Measurements from ENCODE around the gene SFT2D2. TPM values are rescaled to one million over a fixed set of nuclear protein-coding genes. Genes with fewer than 3 reads are reported as not detected.

Gene SFT2D2
- total RNA-seq, 6 experiments from 2014 or later = 54.7 to 62.2 (median 57.8) TPM

DNA sequence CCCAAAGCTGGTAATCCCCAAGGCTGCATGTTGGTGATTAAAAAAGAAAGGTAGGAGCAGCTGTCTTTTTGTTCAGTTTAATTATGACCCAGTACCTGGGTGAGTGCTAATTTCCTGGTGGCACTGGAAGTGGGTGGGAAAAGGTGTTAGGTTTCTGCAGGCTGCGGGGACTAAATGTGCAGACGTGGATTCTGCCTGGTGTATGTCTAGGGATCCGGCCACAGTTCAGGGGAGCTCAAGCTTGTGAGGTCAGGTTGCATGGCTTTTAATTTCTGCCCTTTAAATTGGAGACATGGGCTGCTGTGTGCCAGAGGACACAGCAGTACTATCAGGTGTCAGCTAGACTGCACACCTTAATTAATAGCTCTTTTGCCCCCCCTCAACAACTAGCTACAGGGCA, 34.6 kb downstream of the SFT2D2 start:
- peaks cover 35% of the 10 kb centered on the region for H3K36me3 Mint-ChIP-seq (ENCODE audit: low read depth)
- peak overlapping the region; percentile 21; the same call in 1 of the 2 replicates for H3K27ac Mint-ChIP-seq
- no peak overlapping the region for H3K4me3 Mint-ChIP-seq
- DNase-seq = no peak
- peaks cover 30% of the 10 kb centered on the region for H3K4me1 Mint-ChIP-seq (ENCODE audit: low read depth)
- H3K27me3 Mint-ChIP-seq (ENCODE audit: insufficient read depth) = no peaks in the 10 kb centered on the region
- TF ChIP-seq, protein P1, sequence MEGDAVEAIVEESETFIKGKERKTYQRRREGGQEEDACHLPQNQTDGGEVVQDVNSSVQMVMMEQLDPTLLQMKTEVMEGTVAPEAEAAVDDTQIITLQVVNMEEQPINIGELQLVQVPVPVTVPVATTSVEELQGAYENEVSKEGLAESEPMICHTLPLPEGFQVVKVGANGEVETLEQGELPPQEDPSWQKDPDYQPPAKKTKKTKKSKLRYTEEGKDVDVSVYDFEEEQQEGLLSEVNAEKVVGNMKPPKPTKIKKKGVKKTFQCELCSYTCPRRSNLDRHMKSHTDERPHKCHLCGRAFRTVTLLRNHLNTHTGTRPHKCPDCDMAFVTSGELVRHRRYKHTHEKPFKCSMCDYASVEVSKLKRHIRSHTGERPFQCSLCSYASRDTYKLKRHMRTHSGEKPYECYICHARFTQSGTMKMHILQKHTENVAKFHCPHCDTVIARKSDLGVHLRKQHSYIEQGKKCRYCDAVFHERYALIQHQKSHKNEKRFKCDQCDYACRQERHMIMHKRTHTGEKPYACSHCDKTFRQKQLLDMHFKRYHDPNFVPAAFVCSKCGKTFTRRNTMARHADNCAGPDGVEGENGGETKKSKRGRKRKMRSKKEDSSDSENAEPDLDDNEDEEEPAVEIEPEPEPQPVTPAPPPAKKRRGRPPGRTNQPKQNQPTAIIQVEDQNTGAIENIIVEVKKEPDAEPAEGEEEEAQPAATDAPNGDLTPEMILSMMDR (IDR thresholded peaks at IDR 0.05) = no peak
- peaks cover 20% of the 10 kb centered on the region for H3K9me3 Mint-ChIP-seq

DNA sequence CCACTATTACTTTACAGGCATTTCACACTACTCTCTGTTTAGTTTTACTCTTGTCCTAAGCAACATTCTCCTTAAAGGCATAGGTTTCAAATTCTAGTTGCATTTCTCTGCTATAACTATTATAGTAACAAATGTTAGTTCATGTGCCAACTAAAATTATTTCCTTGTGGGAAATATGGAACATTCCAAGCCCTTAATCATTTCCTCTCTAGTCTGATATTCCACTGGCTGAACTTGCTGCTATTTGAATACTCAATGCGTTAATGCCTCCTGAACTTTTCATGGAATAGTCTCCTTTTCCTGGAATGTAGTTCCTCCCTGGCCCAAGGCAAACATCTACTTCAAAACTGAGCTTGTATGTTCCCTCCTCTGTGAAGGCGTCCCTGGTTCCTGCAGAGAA, 35.6 kb downstream of the SFT2D2 start:
- peaks cover 12% of the 10 kb centered on the region for H3K9me3 Mint-ChIP-seq
- no peaks in the 10 kb centered on the region for H3K27me3 Mint-ChIP-seq (ENCODE audit: insufficient read depth)
- peak overlapping the region; percentile 45 for H3K4me3 Mint-ChIP-seq
- peak; percentile 62 for DNase-seq
- peaks cover 30% of the 10 kb centered on the region for H3K4me1 Mint-ChIP-seq (ENCODE audit: low read depth)
- TF ChIP-seq, protein P1 (IDR thresholded peaks at IDR 0.05) = no peak
- H3K27ac Mint-ChIP-seq = peak overlapping the region; percentile 83
- peaks cover 27% of the 10 kb centered on the region for H3K36me3 Mint-ChIP-seq (ENCODE audit: low read depth)

DNA sequence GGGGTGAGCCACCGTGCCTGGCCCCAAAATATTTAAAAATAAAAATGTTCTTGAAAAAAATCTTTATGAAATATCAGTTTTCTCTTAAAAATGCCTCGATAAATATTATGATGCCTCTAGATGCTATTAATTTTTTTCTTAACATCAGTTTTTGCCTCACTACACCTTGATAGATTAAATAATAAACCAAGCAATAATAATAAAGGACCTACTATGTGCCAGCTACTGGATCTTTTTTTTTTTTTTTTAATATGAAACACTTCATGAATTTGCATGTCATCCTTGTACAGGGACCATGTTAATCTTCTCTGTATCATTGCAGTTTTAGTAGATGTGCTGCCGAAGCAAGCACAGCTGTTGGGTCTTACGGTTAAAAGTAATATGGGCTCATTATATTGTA, 37.3 kb downstream of the SFT2D2 start:
- H3K4me1 Mint-ChIP-seq (ENCODE audit: low read depth) = peaks cover 30% of the 10 kb centered on the region
- no peaks in the 10 kb centered on the region for H3K27me3 Mint-ChIP-seq (ENCODE audit: insufficient read depth)
- no peak overlapping the region for H3K27ac Mint-ChIP-seq
- TF ChIP-seq, protein P1 (IDR thresholded peaks at IDR 0.05) = no peak
- DNase-seq = no peak
- peaks cover 9% of the 10 kb centered on the region for H3K36me3 Mint-ChIP-seq (ENCODE audit: low read depth)
- no peaks in the 10 kb centered on the region for H3K9me3 Mint-ChIP-seq
- no peak overlapping the region for H3K4me3 Mint-ChIP-seq

DNA sequence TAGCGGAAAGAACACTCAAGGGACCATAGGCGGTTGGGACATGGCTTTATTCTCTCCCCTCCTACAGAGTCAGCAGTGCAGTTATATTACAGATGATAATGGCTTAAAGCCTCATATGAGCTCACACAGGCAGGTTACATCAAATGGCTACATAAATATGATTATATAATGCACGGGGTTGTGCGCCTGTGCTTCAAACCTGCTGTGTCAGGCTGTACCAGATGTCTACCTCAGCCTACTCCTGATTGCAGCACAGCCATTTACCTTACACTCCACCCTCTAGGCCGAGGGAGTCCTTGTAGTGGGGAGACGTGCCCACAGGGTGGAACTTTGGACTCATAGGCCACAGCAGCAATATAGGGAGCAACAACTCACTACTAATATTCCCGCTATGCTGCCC, 38.5 kb downstream of the SFT2D2 start:
- TF ChIP-seq, protein P1 (IDR thresholded peaks at IDR 0.05) = no peak
- Mint-ChIP-seq H3K9me3 (no peaks in the 10 kb centered on the region), H3K4me1 (ENCODE audit: low read depth) (peaks cover 30% of the 10 kb centered on the region), H3K36me3 (ENCODE audit: low read depth) (peaks cover 7% of the 10 kb centered on the region; the same call in 1 of the 2 replicates), H3K4me3 (no peak overlapping the region), H3K27me3 (ENCODE audit: insufficient read depth) (no peaks in the 10 kb centered on the region), H3K27ac (no peak overlapping the region)
- no peak for DNase-seq

DNA sequence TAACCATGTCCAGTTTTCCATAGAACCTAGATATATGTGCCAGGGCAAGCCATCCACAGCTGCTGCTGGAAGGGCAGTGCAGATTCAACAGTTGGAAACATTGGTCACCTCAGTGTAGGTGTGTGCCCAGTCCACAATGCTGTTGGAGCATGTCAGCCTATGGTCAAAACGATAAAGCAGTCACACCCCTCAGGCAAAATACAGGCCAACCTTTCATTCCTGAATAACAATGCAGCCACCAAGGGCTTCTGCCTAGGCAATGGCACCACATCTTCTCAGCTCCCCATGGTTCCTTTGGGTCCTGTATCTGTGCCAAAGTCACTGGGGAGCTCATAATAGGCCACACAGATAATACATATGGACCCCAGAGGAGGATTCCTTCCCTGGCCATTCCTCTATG, 39.8 kb downstream of the SFT2D2 start:
- no peaks in the 10 kb centered on the region for H3K9me3 Mint-ChIP-seq
- TF ChIP-seq, protein P1 (IDR thresholded peaks at IDR 0.05) = no peak
- peaks cover 21% of the 10 kb centered on the region for H3K4me1 Mint-ChIP-seq (ENCODE audit: low read depth)
- H3K36me3 Mint-ChIP-seq (ENCODE audit: low read depth) = no peaks in the 10 kb centered on the region; the same call in 1 of the 2 replicates
- no peak for DNase-seq
- H3K4me3 Mint-ChIP-seq = no peak overlapping the region
- no peaks in the 10 kb centered on the region for H3K27me3 Mint-ChIP-seq (ENCODE audit: insufficient read depth)
- no peak overlapping the region for H3K27ac Mint-ChIP-seq

All from HFFc6 (cell line).